ENCODE data around the gene ZFPL1. TPM values are rescaled to one million over a fixed set of nuclear protein-coding genes. Genes with fewer than 3 reads are reported as not detected.

Gene ZFPL1
- total and polyA plus RNA-seq, 10 of the 15 experiments (the other 5 are each of a cell fraction or from before 2014, with no cell fraction given) = 2.2 to 37.8 (median 27.0) TPM

- TF ChIP-seq E4F1 (IDR thresholded peaks at IDR 0.05; ENCODE audit: borderline replicate concordance, partially characterized antibody) (no peak), BMI1 (IDR thresholded peaks at IDR 0.05; ENCODE audit: borderline replicate concordance) (no peak), ASH2L (IDR thresholded peaks at IDR 0.05; ENCODE audit: borderline replicate concordance, low read depth) (no peak), SUZ12 (IDR thresholded peaks at IDR 0.05; ENCODE audit: unreplicated experiment) (no peak), POU2F2 (IDR thresholded peaks at IDR 0.05; ENCODE audit: borderline replicate concordance, low read depth, low read length) (no peak), LARP7 (IDR thresholded peaks at IDR 0.05) (no peak), POLR2AphosphoS2 (IDR thresholded peaks at IDR 0.05; ENCODE audit: low read depth, low read length) (no peak), JUND (IDR thresholded peaks at IDR 0.05; ENCODE audit: low read depth, low read length) (no peak), MTA2 (IDR thresholded peaks at IDR 0.05; ENCODE audit: low read depth) (no peak)
Measured at GRCh38 chr11:65136515-65137096, 52.6 kb downstream of the ZFPL1 start (continued).

Small RNA genes lying within 50 kb of the gene (microRNA-seq; reads per million reads assigned to microRNA genes)
- gene MIR6751 = 0.56 reads per million

Small RNA genes lying within 50 kb of the gene (small RNA-seq; reads per million reads assigned to genes)
- gene SNX15 = not detected

Other genes with a start within 250 kb of the ZFPL1 start
Only the 7 nearest of the 23 such genes appear.
- gene NAALADL1, start 25.7 kb upstream of the ZFPL1 start, total RNA-seq (2014; rRNA removed) = 4.7 TPM in 2 replicates
- gene NAALADL1, start 25.7 kb upstream of the ZFPL1 start, total RNA-seq (2014; rRNA removed; fragmentation: Illumina TruSeq; extraction: Trizol) = 2.7 and 4.2 TPM in 2 replicates
- 3.3 and 4.0 TPM in 2 replicates for gene NAALADL1, start 25.7 kb upstream of the ZFPL1 start, total RNA-seq (2021)
- 0.24 and 0.77 TPM in 2 replicates for gene NAALADL1, start 25.7 kb upstream of the ZFPL1 start, polyA plus RNA-seq (2011; rRNA removed)
- gene NAALADL1, start 25.7 kb upstream of the ZFPL1 start, polyA plus RNA-seq (2014; fragmentation: Illumina TruSeq; extraction: Trizol) = 0.27 and 1.6 TPM in 2 replicates
- 1 to 10 TPM; 1.3 TPM for gene NAALADL1, start 25.7 kb upstream of the ZFPL1 start, polyA plus RNA-seq (2014; fragmentation: Nextera tagmentation; extraction: Ambion mirVana)
- 5.5 and 7.1 TPM in 2 replicates for gene NAALADL1, start 25.7 kb upstream of the ZFPL1 start, polyA plus RNA-seq (2014; rRNA removed)
- gene NAALADL1, start 25.7 kb upstream of the ZFPL1 start, polyA plus RNA-seq (2016; fragmentation: Nextera tagmentation; extraction: Ambion mirVana) = 1 to 10 TPM; 1.1 to 1.4 TPM
- gene CDCA5, start 182 bp upstream of the ZFPL1 start, total RNA-seq (2014; rRNA removed) = 54.8 and 58.4 TPM in 2 replicates
- 46.1 and 47.9 TPM in 2 replicates for gene CDCA5, start 182 bp upstream of the ZFPL1 start, total RNA-seq (2014; rRNA removed; fragmentation: Illumina TruSeq; extraction: Trizol)
- gene CDCA5, start 182 bp upstream of the ZFPL1 start, total RNA-seq (2021) = 78.1 and 81.4 TPM in 2 replicates
- gene CDCA5, start 182 bp upstream of the ZFPL1 start, polyA plus RNA-seq (2011; rRNA removed) = 32.4 and 44.0 TPM in 2 replicates
- gene CDCA5, start 182 bp upstream of the ZFPL1 start, polyA plus RNA-seq (2014; fragmentation: Illumina TruSeq; extraction: Trizol) = 44.7 and 71.4 TPM in 2 replicates
- gene CDCA5, start 182 bp upstream of the ZFPL1 start, polyA plus RNA-seq (2014; fragmentation: Nextera tagmentation; extraction: Ambion mirVana) = 10 to 100 TPM; 21.2 to 34.3 TPM
- gene CDCA5, start 182 bp upstream of the ZFPL1 start, polyA plus RNA-seq (2014; rRNA removed) = 77.6 and 80.6 TPM in 2 replicates
- 100 to 1,000 TPM; 105 to 107 TPM for gene CDCA5, start 182 bp upstream of the ZFPL1 start, polyA plus RNA-seq (2016; fragmentation: Nextera tagmentation; extraction: Ambion mirVana)
- gene VPS51, start 12.0 kb downstream of the ZFPL1 start, total RNA-seq (2014; rRNA removed) = 213 and 279 TPM in 2 replicates
- gene VPS51, start 12.0 kb downstream of the ZFPL1 start, total RNA-seq (2014; rRNA removed; fragmentation: Illumina TruSeq; extraction: Trizol) = 55.8 and 61.6 TPM in 2 replicates
- 130 and 140 TPM in 2 replicates for gene VPS51, start 12.0 kb downstream of the ZFPL1 start, total RNA-seq (2021)
- 37.6 and 91.8 TPM in 2 replicates for gene VPS51, start 12.0 kb downstream of the ZFPL1 start, polyA plus RNA-seq (2011; rRNA removed)
- gene VPS51, start 12.0 kb downstream of the ZFPL1 start, polyA plus RNA-seq (2014; fragmentation: Illumina TruSeq; extraction: Trizol) = 8.9 and 25.1 TPM in 2 replicates
- gene VPS51, start 12.0 kb downstream of the ZFPL1 start, polyA plus RNA-seq (2014; fragmentation: Nextera tagmentation; extraction: Ambion mirVana) = 1 to 10 TPM; 1.5 to 8.6 TPM
- 123 and 185 TPM in 2 replicates for gene VPS51, start 12.0 kb downstream of the ZFPL1 start, polyA plus RNA-seq (2014; rRNA removed)
- gene VPS51, start 12.0 kb downstream of the ZFPL1 start, polyA plus RNA-seq (2016; fragmentation: Nextera tagmentation; extraction: Ambion mirVana) = 10 to 100 TPM; 41.9 to 50.7 TPM
- gene TM7SF2, start 27.6 kb downstream of the ZFPL1 start, total RNA-seq (2014; rRNA removed) = 29.6 and 32.8 TPM in 2 replicates
- gene TM7SF2, start 27.6 kb downstream of the ZFPL1 start, total RNA-seq (2014; rRNA removed; fragmentation: Illumina TruSeq; extraction: Trizol) = 9.2 and 9.3 TPM in 2 replicates
- gene TM7SF2, start 27.6 kb downstream of the ZFPL1 start, total RNA-seq (2021) = 30.2 and 31.2 TPM in 2 replicates
- gene TM7SF2, start 27.6 kb downstream of the ZFPL1 start, polyA plus RNA-seq (2011; rRNA removed) = 4.8 and 11.0 TPM in 2 replicates
- 4.3 and 11.3 TPM in 2 replicates for gene TM7SF2, start 27.6 kb downstream of the ZFPL1 start, polyA plus RNA-seq (2014; fragmentation: Illumina TruSeq; extraction: Trizol)
- 1 to 10 TPM in 1 of 2 experiments, under 1 TPM in 1; 0.52 to 2.9 TPM for gene TM7SF2, start 27.6 kb downstream of the ZFPL1 start, polyA plus RNA-seq (2014; fragmentation: Nextera tagmentation; extraction: Ambion mirVana)
- 37.9 and 38.2 TPM in 2 replicates for gene TM7SF2, start 27.6 kb downstream of the ZFPL1 start, polyA plus RNA-seq (2014; rRNA removed)
- gene TM7SF2, start 27.6 kb downstream of the ZFPL1 start, polyA plus RNA-seq (2016; fragmentation: Nextera tagmentation; extraction: Ambion mirVana) = 10 to 100 TPM; 47.4 to 57.7 TPM
- gene ZNHIT2, start 33.5 kb downstream of the ZFPL1 start, total RNA-seq (2014; rRNA removed) = 12.9 and 20.4 TPM in 2 replicates
- 1.3 and 2.0 TPM in 2 replicates for gene ZNHIT2, start 33.5 kb downstream of the ZFPL1 start, total RNA-seq (2014; rRNA removed; fragmentation: Illumina TruSeq; extraction: Trizol)
- gene ZNHIT2, start 33.5 kb downstream of the ZFPL1 start, total RNA-seq (2021) = 15.5 TPM in 2 replicates
- gene ZNHIT2, start 33.5 kb downstream of the ZFPL1 start, polyA plus RNA-seq (2011; rRNA removed) = 0.27 and 0.88 TPM in 2 replicates
- 0.24 TPM in 1 of 2 replicates, not detected in the other for gene ZNHIT2, start 33.5 kb downstream of the ZFPL1 start, polyA plus RNA-seq (2014; fragmentation: Illumina TruSeq; extraction: Trizol)
- under 1 TPM in 1 of 2 experiments, not detected in 1; 0.40 TPM for gene ZNHIT2, start 33.5 kb downstream of the ZFPL1 start, polyA plus RNA-seq (2014; fragmentation: Nextera tagmentation; extraction: Ambion mirVana)
- gene ZNHIT2, start 33.5 kb downstream of the ZFPL1 start, polyA plus RNA-seq (2014; rRNA removed) = 15.5 and 18.3 TPM in 2 replicates
- 10 to 100 TPM; 17.8 to 18.7 TPM for gene ZNHIT2, start 33.5 kb downstream of the ZFPL1 start, polyA plus RNA-seq (2016; fragmentation: Nextera tagmentation; extraction: Ambion mirVana)
- gene FAU, start 37.9 kb downstream of the ZFPL1 start, total RNA-seq (2014; rRNA removed) = 1,083 and 1,263 TPM in 2 replicates
- gene FAU, start 37.9 kb downstream of the ZFPL1 start, total RNA-seq (2014; rRNA removed; fragmentation: Illumina TruSeq; extraction: Trizol) = 948 and 983 TPM in 2 replicates
- 1,347 and 1,414 TPM in 2 replicates for gene FAU, start 37.9 kb downstream of the ZFPL1 start, total RNA-seq (2021)
- 583 and 615 TPM in 2 replicates for gene FAU, start 37.9 kb downstream of the ZFPL1 start, polyA plus RNA-seq (2011; rRNA removed)
- gene FAU, start 37.9 kb downstream of the ZFPL1 start, polyA plus RNA-seq (2014; fragmentation: Illumina TruSeq; extraction: Trizol) = 129 and 706 TPM in 2 replicates
- gene FAU, start 37.9 kb downstream of the ZFPL1 start, polyA plus RNA-seq (2014; fragmentation: Nextera tagmentation; extraction: Ambion mirVana) = 100 to 1,000 TPM; 332 to 611 TPM
- 1,208 and 1,582 TPM in 2 replicates for gene FAU, start 37.9 kb downstream of the ZFPL1 start, polyA plus RNA-seq (2014; rRNA removed)
- gene FAU, start 37.9 kb downstream of the ZFPL1 start, polyA plus RNA-seq (2016; fragmentation: Nextera tagmentation; extraction: Ambion mirVana) = 1,000 to 10,000 TPM in 1 of 2 experiments, 100 to 1,000 TPM in 1; 997 to 1,103 TPM
- 92.8 and 116 TPM in 2 replicates for gene MRPL49, start 38.1 kb downstream of the ZFPL1 start, total RNA-seq (2014; rRNA removed)
- 50.2 and 54.6 TPM in 2 replicates for gene MRPL49, start 38.1 kb downstream of the ZFPL1 start, total RNA-seq (2014; rRNA removed; fragmentation: Illumina TruSeq; extraction: Trizol)
- gene MRPL49, start 38.1 kb downstream of the ZFPL1 start, total RNA-seq (2021) = 63.5 and 64.2 TPM in 2 replicates
- 36.4 and 63.2 TPM in 2 replicates for gene MRPL49, start 38.1 kb downstream of the ZFPL1 start, polyA plus RNA-seq (2011; rRNA removed)
- gene MRPL49, start 38.1 kb downstream of the ZFPL1 start, polyA plus RNA-seq (2014; fragmentation: Illumina TruSeq; extraction: Trizol) = 62.3 and 79.9 TPM in 2 replicates
- 10 to 100 TPM; 42.0 to 49.8 TPM for gene MRPL49, start 38.1 kb downstream of the ZFPL1 start, polyA plus RNA-seq (2014; fragmentation: Nextera tagmentation; extraction: Ambion mirVana)
- gene MRPL49, start 38.1 kb downstream of the ZFPL1 start, polyA plus RNA-seq (2014; rRNA removed) = 82.4 and 87.9 TPM in 2 replicates
- 100 to 1,000 TPM; 103 to 106 TPM for gene MRPL49, start 38.1 kb downstream of the ZFPL1 start, polyA plus RNA-seq (2016; fragmentation: Nextera tagmentation; extraction: Ambion mirVana)

Data from GM12878 (cell line).